Upper lobe of left lung (tissue), 6 donors: Measurements from ENCODE around the gene SLC25A47. TPM values are rescaled to one million over a fixed set of nuclear protein-coding genes. Genes with fewer than 3 reads are reported as not detected.
"Not testable (repeated sequence)": the region's sequence is repeated elsewhere in the genome, so short reads cannot be mapped to it uniquely, and the experiment has no call there.

Experiments used
- ATAC-seq, 2 donors: fragments of 200-7000 bp; cut with Tn5 transposase; one replicate each; pipeline ENCODE4 v1.9.1; 2022; ENCODE audit warnings: mild to moderate bottlenecking in 2 of 2, moderate library complexity in 2 of 2; ENCODE audit not compliant: low FRiP score in 2 of 2
- DNase-seq, 2 donors: peaks; one replicate each; pipeline ENCODE4 v3.0.0-alpha.2; 2019 to 2020
- H3K27ac ChIP-seq, 4 donors: fragments of 200-600 bp; sonication (generic); one replicate each; pipeline ENCODE4 v1.5.1; 2016 to 2019
- H3K27me3 ChIP-seq, 4 donors: fragments of 200-600 bp; sonication (generic); one replicate each; pipeline ENCODE4 v1.5.1; 2017 to 2019
- H3K36me3 ChIP-seq, 4 donors: fragments of 200-600 bp; sonication (generic); one replicate each; pipeline ENCODE4 v1.5.1; 2016 to 2019
- H3K4me1 ChIP-seq, 4 donors: fragments of 200-600 bp; sonication (generic); one replicate each; pipeline ENCODE4 v1.5.1; 2018 to 2019
- H3K4me3 ChIP-seq, 4 donors: fragments of 200-600 bp; sonication (generic); one replicate each; pipeline ENCODE4 v1.5.1; 2017 to 2019; ENCODE audit warnings: mild to moderate bottlenecking in 2 of 4, moderate library complexity in 1 of 4
- H3K9me3 ChIP-seq, 4 donors: fragments of 200-600 bp; sonication (generic); one replicate each; pipeline ENCODE4 v1.5.1; 2018 to 2019
- EP300 ChIP-seq, 4 donors: sonication (generic); formaldehyde crosslinking; IDR thresholded peaks; one replicate each; pipeline ENCODE4 v1.5.1; 2017; ENCODE audit warnings: antibody characterized with exemption in 4 of 4, control low read depth in 2 of 4
- POLR2A ChIP-seq, 4 donors: fragments of 450-650 bp; IDR thresholded peaks; one replicate each; pipeline ENCODE4 v1.5.1; 2016 to 2017; ENCODE audit warnings: antibody characterized with exemption in 4 of 4, mild to moderate bottlenecking in 2 of 4
- POLR2AphosphoS5 ChIP-seq, 2 donors: sonication (generic); formaldehyde crosslinking; IDR thresholded peaks; one replicate each; pipeline ENCODE4 v1.5.1; 2017; ENCODE audit warnings: antibody characterized with exemption in 2 of 2
- WGBS, 2 donors: methylation state at CpG; one replicate each; pipeline ENCODE4 v1.1.5; 2017 to 2018; 5-methylcytosine and 5-hydroxymethylcytosine counted together
- total RNA-seq, 6 donors: library from RNA; depleted of rRNA in 4 of 6; stranded (reverse); fragments of >200 nt in 4 of 6; gene quantifications; one replicate each; pipeline versions ENCODE4 v1.1.0 to v1.2.1, GENCODE V29; 2016 to 2021
- TF ChIP-seq, protein P1 (sequence below), 6 experiments: fragments of 450-650 bp in 4 of 6; fragments of 200-600 bp in 2 of 6; sonication (generic) in 2 of 6; IDR thresholded peaks; one replicate each; pipeline ENCODE4 v1.5.1; 2016 to 2019; ENCODE audit warnings: antibody characterized with exemption in 6 of 6
- donor health status: DM: no; HTN: no; CAD: no; lungs with moderate emphysema.
- donor health status: DM: no; HTN: yes; CAD: no; lungs with severe emphysema.

SLC25A47 gene
- total RNA-seq, 6 donors from 2014 or later: not detected

DNA sequence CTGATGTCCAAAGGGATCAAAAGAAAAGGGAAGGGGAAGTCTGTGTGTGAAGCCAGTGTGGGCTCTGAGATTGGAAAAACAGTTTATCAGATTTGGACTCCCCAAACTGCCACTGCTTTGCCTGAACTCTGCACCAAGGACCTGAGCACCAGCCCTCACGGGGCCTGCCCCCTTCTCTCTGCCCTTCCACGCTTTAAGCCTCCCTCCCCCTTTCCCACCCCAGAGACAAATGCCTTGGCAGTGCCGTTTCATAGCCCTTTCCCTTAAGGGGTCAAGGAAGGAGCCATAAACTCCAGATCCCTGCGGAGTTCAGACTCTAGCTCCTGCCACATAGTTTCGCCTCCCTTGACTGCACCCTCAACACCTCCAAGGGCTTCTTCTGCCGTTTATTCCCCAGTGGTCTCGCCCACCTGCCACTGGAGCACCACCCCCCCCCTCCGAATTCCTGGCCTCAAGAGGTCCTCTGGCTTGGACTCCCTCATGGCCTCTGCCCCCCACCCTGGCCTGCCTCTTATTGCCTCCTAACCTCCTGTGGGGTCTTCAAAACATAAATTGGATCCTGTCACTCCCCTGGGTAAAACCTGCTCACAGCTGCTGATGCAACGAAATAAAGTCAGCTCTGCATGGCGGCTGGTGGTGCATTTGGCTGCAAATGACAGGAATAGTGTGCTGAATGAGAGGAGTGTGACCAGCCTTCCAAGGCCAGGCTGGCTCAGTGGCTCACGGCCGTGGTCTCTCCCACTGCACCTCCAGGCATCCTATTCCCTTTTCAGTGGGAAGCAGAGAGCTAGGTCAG is 35.7 kb upstream of the SLC25A47 start:
- ATAC-seq (no peak), DNase-seq (no peak)
- no peak overlapping the region for H3K27ac ChIP-seq
- peaks cover 18 to 31% (median 22%) of the 10 kb centered on the region in 4 donors for H3K4me1 ChIP-seq
- 77 to 81% methylated on average over 8 to 12 of the region's 12 CpGs for WGBS, 2 donors
- peaks cover 9 to 18% (median 15%) of the 10 kb centered on the region in 4 donors for H3K36me3 ChIP-seq
- no peak overlapping the region for H3K4me3 ChIP-seq
- H3K9me3 ChIP-seq: no peaks in the 10 kb centered on the region
- no peak for TF ChIP-seq POLR2A (IDR thresholded peaks at IDR 0.05)
- TF ChIP-seq, protein P1, sequence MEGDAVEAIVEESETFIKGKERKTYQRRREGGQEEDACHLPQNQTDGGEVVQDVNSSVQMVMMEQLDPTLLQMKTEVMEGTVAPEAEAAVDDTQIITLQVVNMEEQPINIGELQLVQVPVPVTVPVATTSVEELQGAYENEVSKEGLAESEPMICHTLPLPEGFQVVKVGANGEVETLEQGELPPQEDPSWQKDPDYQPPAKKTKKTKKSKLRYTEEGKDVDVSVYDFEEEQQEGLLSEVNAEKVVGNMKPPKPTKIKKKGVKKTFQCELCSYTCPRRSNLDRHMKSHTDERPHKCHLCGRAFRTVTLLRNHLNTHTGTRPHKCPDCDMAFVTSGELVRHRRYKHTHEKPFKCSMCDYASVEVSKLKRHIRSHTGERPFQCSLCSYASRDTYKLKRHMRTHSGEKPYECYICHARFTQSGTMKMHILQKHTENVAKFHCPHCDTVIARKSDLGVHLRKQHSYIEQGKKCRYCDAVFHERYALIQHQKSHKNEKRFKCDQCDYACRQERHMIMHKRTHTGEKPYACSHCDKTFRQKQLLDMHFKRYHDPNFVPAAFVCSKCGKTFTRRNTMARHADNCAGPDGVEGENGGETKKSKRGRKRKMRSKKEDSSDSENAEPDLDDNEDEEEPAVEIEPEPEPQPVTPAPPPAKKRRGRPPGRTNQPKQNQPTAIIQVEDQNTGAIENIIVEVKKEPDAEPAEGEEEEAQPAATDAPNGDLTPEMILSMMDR (IDR thresholded peaks at IDR 0.05): no peak
- TF ChIP-seq EP300 (IDR thresholded peaks at IDR 0.05): no peak
- TF ChIP-seq POLR2AphosphoS5 (IDR thresholded peaks at IDR 0.05): no peak
- H3K27me3 ChIP-seq: no peaks in the 10 kb centered on the region

DNA sequence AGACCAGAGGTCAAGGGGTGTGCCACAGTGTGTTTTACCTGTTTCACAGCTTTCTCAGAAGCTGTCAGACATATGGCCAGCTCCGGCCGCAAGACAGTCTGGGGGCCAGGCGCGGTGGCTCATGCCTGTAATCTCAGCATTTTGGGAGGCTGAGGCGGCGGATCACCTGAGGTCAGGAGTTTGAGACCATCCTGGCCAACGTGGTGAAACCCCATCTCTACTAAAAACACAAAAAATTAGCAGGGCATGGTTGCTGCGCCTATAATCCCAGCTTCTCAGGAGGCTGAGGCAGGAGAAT is 35.2 kb upstream of the SLC25A47 start:
- peaks cover 9 to 23% (median 20%) of the 10 kb centered on the region in 4 donors for H3K36me3 ChIP-seq

GRCh38 chr14:100288382-100289185 is 34.6 kb upstream of the SLC25A47 start:
- ATAC-seq (no peak), DNase-seq (no peak)
- H3K27me3 ChIP-seq: no peaks in the 10 kb centered on the region
- H3K36me3 ChIP-seq: peaks cover 9 to 24% (median 21%) of the 10 kb centered on the region in 4 donors
- TF ChIP-seq, protein P1 (IDR thresholded peaks at IDR 0.05): no peak
- no peak for TF ChIP-seq EP300 (IDR thresholded peaks at IDR 0.05)
- TF ChIP-seq POLR2AphosphoS5 (IDR thresholded peaks at IDR 0.05): no peak
- TF ChIP-seq POLR2A (IDR thresholded peaks at IDR 0.05): no peak
- H3K9me3 ChIP-seq: no peaks in the 10 kb centered on the region
- H3K27ac ChIP-seq: no peak overlapping the region
- no peak overlapping the region for H3K4me3 ChIP-seq
- WGBS, 2 donors: 85 to 86% methylated on average over 10 to 12 of the region's 12 CpGs
- peaks cover 15 to 22% (median 18%) of the 10 kb centered on the region in 4 donors for H3K4me1 ChIP-seq

More for the DNA sequence above, 35.2 kb upstream of the SLC25A47 start:
- H3K4me3 ChIP-seq, DNase-seq, H3K9me3 ChIP-seq, H3K27ac ChIP-seq, H3K27me3 ChIP-seq, ATAC-seq: not testable (repeated sequence)
- H3K4me1 ChIP-seq: peaks cover 18 to 26% (median 18%) of the 10 kb centered on the region in 4 donors
- 92 to 94% methylated on average over 8 of the region's 8 CpGs for WGBS, 2 donors

DNA sequence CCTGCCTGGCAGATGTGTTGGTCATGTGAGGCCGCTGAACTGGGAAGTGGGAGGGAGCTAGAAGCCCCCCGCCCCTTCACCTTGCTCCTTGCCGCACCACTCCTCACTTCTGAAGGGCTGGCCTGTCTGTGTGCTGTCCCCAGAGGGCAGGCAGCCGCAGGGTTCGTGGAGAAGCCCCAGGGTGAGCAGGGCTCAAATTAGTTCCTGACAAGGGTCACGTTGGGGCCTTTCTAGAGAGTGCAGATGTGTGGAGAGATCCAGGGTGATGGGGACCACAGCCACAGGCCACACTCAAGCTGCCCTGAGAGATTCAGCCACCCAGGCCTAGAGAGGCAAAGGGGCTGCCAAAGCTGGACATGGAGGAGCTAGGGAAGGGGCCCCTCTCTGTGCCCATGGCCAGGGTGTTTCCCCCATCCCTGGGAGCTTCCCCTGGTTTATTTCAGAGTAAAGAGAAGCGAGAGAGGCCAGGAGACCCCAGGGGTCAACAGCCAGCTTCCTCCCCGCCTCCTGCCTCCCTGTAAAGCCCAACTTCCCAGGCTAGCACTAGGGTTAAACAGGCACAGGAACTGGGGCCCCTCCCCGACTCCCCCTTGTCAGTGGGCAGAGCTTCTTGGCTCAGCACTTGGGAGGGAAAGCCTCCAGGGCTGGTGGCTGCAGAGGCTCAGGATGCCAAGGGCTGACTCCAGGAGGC is 33.1 kb upstream of the SLC25A47 start:
- Histone ChIP-seq H3K4me3 (no peak overlapping the region), H3K27me3 (no peaks in the 10 kb centered on the region), H3K4me1 (peaks cover 7 to 14% (median 11%) of the 10 kb centered on the region in 4 donors), H3K27ac (no peak overlapping the region), H3K36me3 (peaks cover 9 to 24% (median 21%) of the 10 kb centered on the region in 4 donors), H3K9me3 (no peaks in the 10 kb centered on the region)
- ATAC-seq (no peak), DNase-seq (no peak)
- TF ChIP-seq POLR2AphosphoS5 (IDR thresholded peaks at IDR 0.05) (no peak), POLR2A (IDR thresholded peaks at IDR 0.05) (no peak), EP300 (IDR thresholded peaks at IDR 0.05) (no peak)
- TF ChIP-seq, protein P1 (IDR thresholded peaks at IDR 0.05): no peak
- 75 to 85% methylated on average over 8 to 9 of the region's 9 CpGs for WGBS, 2 donors
